ENCODE measurements around the gene NAT9. TPM values are rescaled to one million over a fixed set of nuclear protein-coding genes. Genes with fewer than 3 reads are reported as not detected.
A peak's percentile ranks its signal among the peaks of the same experiment; 100 is the strongest.

NAT9 gene
- total and polyA plus RNA-seq, 2 of the 4 experiments (the other 2 are of a cell fraction) = 48.9 to 62.0 TPM

GRCh38 chr17:74785096-74785980, 9.2 kb upstream of the NAT9 start:
- Histone ChIP-seq H3K4me3 (ENCODE audit: insufficient read depth, low read depth, low read length) (no peak overlapping the region), H3K27ac (ENCODE audit: insufficient read depth, low read length) (no peak overlapping the region), H3K36me3 (ENCODE audit: control insufficient read depth, insufficient read depth, low read length) (peaks cover 27% of the 10 kb centered on the region), H3K9ac (ENCODE audit: low read depth, low read length) (no peak overlapping the region; the same call in 1 of the 2 replicates), H3K4me1 (ENCODE audit: control insufficient read depth, insufficient read depth, low read length) (no peaks in the 10 kb centered on the region), H4K5ac (ENCODE audit: low read depth, low read length) (no peak overlapping the region), H3K23ac (ENCODE audit: low read depth, low read length) (no peak overlapping the region), H3K4ac (ENCODE audit: low read depth, low read length) (no peak overlapping the region), H3K79me1 (ENCODE audit: low read depth in 1 of 2, low read length in 2 of 2) (peaks cover 5 to 11% of the 10 kb centered on the region in 2 experiments; a peak in 3 of 4 replicates), H3K56ac (ENCODE audit: extremely low read depth, insufficient read depth, low read length) (no peak overlapping the region), H2AK9ac (replicated peaks; ENCODE audit: low read depth, low read length, poor library complexity) (no peak overlapping the region), H4K20me1 (ENCODE audit: insufficient read depth, low read length) (no peaks in the 10 kb centered on the region; the same call in 1 of the 2 replicates), H2AFZ (replicated peaks; ENCODE audit: low read length, poor library complexity) (no peak overlapping the region), H3K9me3 (ENCODE audit: control insufficient read depth, insufficient read depth, low read length) (no peaks in the 10 kb centered on the region), H3K27me3 (ENCODE audit: control insufficient read depth, insufficient read depth, low read length) (no peaks in the 10 kb centered on the region), H2AK5ac (ENCODE audit: low read depth, low read length) (no peak overlapping the region), H3K9me1 (ENCODE audit: insufficient read depth, low read length) (no peaks in the 10 kb centered on the region; the same call in 1 of the 2 replicates), H3K14ac (replicated peaks; ENCODE audit: low read depth, low read length) (no peak overlapping the region), H4K91ac (ENCODE audit: insufficient read depth, low read depth, low read length) (no peak overlapping the region), H2BK20ac (ENCODE audit: low read depth, low read length) (no peak overlapping the region), H3K18ac (ENCODE audit: low read depth, low read length) (no peak overlapping the region), H2BK5ac (ENCODE audit: low read depth, low read length, poor library complexity, severe bottlenecking) (no peak overlapping the region), H2BK120ac (ENCODE audit: low read depth, low read length) (no peak overlapping the region), H3K4me2 (ENCODE audit: low read depth, low read length) (no peak overlapping the region), H2BK15ac (ENCODE audit: low read depth, low read length) (no peak overlapping the region), H4K8ac (ENCODE audit: low read depth in 2 of 2, low read length in 2 of 2) (no peak overlapping the region)
- intact Hi-C loops (cut with micrococcal nuclease) (no loop called here), in situ Hi-C loops (cut with MboI; ENCODE audit: low sequenced_read_pairs) (no loop called here), dilution Hi-C loops (cut with HindIII; ENCODE audit: low sequenced_read_pairs, unreplicated experiment) (no loop called here)
- ATAC-seq (ENCODE audit: low read depth) (no peak), DNase-seq (no peak)
- WGBS, 2 experiments (ENCODE audit: extremely low coverage in 2 of 2, insufficient read length in 1 of 2) = 94% methylated on average over 10 of the region's 21 CpGs; no CpG with 5 or more reads in 1 of the 2 experiments
- no TSS peak for BruUV-seq (replicated peaks)
- ChIA-PET POLR2A (ENCODE audit: unreplicated experiment) (no interaction called here), CTCF (no interaction called here)
- TF ChIP-seq RAD21 (IDR thresholded peaks at IDR 0.05; ENCODE audit: low read length) (no peak), MXI1 (IDR thresholded peaks at IDR 0.05; ENCODE audit: borderline replicate concordance, low read depth, low read length) (no peak), USF2 (IDR thresholded peaks at IDR 0.05; ENCODE audit: low read depth, low read length) (no peak), POLR2A (IDR thresholded peaks at IDR 0.05; ENCODE audit: low read depth, low read length) (no peak), RFX5 (IDR thresholded peaks at IDR 0.05; ENCODE audit: low read depth, low read length) (no peak), CEBPB (IDR thresholded peaks at IDR 0.05; ENCODE audit: low read depth, low read length) (no peak), NFE2L2 (IDR thresholded peaks at IDR 0.05; ENCODE audit: low read depth, low read length) (no peak), MAFK (IDR thresholded peaks at IDR 0.05; ENCODE audit: low read depth, low read length) (no peak), MAZ (IDR thresholded peaks at IDR 0.05; ENCODE audit: borderline replicate concordance, low read depth, low read length) (no peak), SMC3 (IDR thresholded peaks at IDR 0.05; ENCODE audit: low read depth, low read length) (peak; percentile 22; the same call in 1 of the 2 replicates), CHD1 (IDR thresholded peaks at IDR 0.05; ENCODE audit: low read depth, low read length) (no peak), FOS (IDR thresholded peaks at IDR 0.05; ENCODE audit: low read depth, low read length) (no peak), RCOR1 (IDR thresholded peaks at IDR 0.05; ENCODE audit: insufficient replicate concordance, low read length) (no peak)
- TF ChIP-seq, protein P1, sequence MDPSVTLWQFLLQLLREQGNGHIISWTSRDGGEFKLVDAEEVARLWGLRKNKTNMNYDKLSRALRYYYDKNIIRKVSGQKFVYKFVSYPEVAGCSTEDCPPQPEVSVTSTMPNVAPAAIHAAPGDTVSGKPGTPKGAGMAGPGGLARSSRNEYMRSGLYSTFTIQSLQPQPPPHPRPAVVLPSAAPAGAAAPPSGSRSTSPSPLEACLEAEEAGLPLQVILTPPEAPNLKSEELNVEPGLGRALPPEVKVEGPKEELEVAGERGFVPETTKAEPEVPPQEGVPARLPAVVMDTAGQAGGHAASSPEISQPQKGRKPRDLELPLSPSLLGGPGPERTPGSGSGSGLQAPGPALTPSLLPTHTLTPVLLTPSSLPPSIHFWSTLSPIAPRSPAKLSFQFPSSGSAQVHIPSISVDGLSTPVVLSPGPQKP (IDR thresholded peaks at IDR 0.05; ENCODE audit: borderline replicate concordance, low read depth, low read length) = no peak

Measured in IMR-90 (cell line).